Esophagus muscularis mucosa (tissue), 4 donors: ENCODE results near the gene MBD1.

Experiments
- EP300 ChIP-seq: sonication (generic); formaldehyde crosslinking; IDR thresholded peaks from one replicate; pipeline ENCODE4 v1.6.1; 2017; ENCODE audit warnings: antibody characterized with exemption
- POLR2A ChIP-seq: fragments of 450-650 bp; IDR thresholded peaks from one replicate; pipeline ENCODE4 v1.6.1; 2017; ENCODE audit warnings: antibody characterized with exemption, moderate library complexity, mild to moderate bottlenecking, low read depth
- POLR2AphosphoS5 ChIP-seq, 2 donors: sonication (generic); formaldehyde crosslinking; IDR thresholded peaks; one replicate each; pipeline ENCODE4 v1.6.1; 2017; ENCODE audit warnings: antibody characterized with exemption in 2 of 2
- TF ChIP-seq, protein P1 (sequence below), 3 experiments: fragments of 200-600 bp in 2 of 3; fragments of 450-650 bp in 1 of 3; sonication (generic) in 2 of 3; IDR thresholded peaks; one replicate each; pipeline ENCODE4 v1.5.1; 2017 to 2019; ENCODE audit warnings: antibody characterized with exemption in 3 of 3, mild to moderate bottlenecking in 2 of 3, moderate library complexity in 1 of 3

GRCh38 chr18:50231621-50232020, 49.7 kb downstream of the MBD1 start:
- no peak for TF ChIP-seq EP300
- TF ChIP-seq POLR2A: no peak
- TF ChIP-seq, protein P1, sequence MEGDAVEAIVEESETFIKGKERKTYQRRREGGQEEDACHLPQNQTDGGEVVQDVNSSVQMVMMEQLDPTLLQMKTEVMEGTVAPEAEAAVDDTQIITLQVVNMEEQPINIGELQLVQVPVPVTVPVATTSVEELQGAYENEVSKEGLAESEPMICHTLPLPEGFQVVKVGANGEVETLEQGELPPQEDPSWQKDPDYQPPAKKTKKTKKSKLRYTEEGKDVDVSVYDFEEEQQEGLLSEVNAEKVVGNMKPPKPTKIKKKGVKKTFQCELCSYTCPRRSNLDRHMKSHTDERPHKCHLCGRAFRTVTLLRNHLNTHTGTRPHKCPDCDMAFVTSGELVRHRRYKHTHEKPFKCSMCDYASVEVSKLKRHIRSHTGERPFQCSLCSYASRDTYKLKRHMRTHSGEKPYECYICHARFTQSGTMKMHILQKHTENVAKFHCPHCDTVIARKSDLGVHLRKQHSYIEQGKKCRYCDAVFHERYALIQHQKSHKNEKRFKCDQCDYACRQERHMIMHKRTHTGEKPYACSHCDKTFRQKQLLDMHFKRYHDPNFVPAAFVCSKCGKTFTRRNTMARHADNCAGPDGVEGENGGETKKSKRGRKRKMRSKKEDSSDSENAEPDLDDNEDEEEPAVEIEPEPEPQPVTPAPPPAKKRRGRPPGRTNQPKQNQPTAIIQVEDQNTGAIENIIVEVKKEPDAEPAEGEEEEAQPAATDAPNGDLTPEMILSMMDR (IDR thresholded peaks at IDR 0.05): no peak
- TF ChIP-seq POLR2AphosphoS5 (IDR thresholded peaks at IDR 0.05): no peak
